Prostate gland (tissue), 2 donors: Measurements from ENCODE around the gene LDLR. TPM values are rescaled to one million over a fixed set of nuclear protein-coding genes. Genes with fewer than 3 reads are reported as not detected.
"Not testable (repeated sequence)": the region's sequence is repeated elsewhere in the genome, so short reads cannot be mapped to it uniquely, and the experiment has no call there.

Source experiments
- DNase-seq: peaks from one replicate; pipeline ENCODE4 v3.0.0-alpha.2; 2019; ENCODE audit warnings: low spot score
- H3K27ac ChIP-seq, 2 donors: fragments of 200-600 bp; sonication (generic); 2 replicates each; pipeline ENCODE4 v1.5.1; 2017 to 2019
- H3K27me3 ChIP-seq: fragments of 200-600 bp; sonication (generic); replicated peaks from 2 replicates; pipeline ENCODE4 v1.5.1; 2019; ENCODE audit not compliant: insufficient read depth
- H3K36me3 ChIP-seq, 2 donors: fragments of 200-600 bp; sonication (generic); 1 replicate in 1 of 2; 2 replicates in 1 of 2; pipeline versions ENCODE4 v1.5.1 to v1.8.1; 2017 to 2019
- H3K4me1 ChIP-seq: fragments of 200-600 bp; sonication (generic); replicated peaks from 2 replicates; pipeline ENCODE4 v1.5.1; 2019
- H3K4me3 ChIP-seq, 2 donors: fragments of 200-600 bp; sonication (generic); 2 replicates each; pipeline ENCODE4 v1.5.1; 2017 to 2019
- H3K9me3 ChIP-seq: fragments of 200-600 bp; sonication (generic); 2 replicates; pipeline ENCODE4 v1.5.1; 2017
- POLR2A ChIP-seq: fragments of 450-650 bp; IDR thresholded peaks from one replicate; pipeline ENCODE4 v1.6.1; 2016; ENCODE audit warnings: antibody characterized with exemption, mild to moderate bottlenecking
- POLR2AphosphoS5 ChIP-seq: sonication (generic); formaldehyde crosslinking; IDR thresholded peaks from one replicate; pipeline ENCODE4 v1.6.1; 2017; ENCODE audit warnings: antibody characterized with exemption
- WGBS: methylation state at CpG from one replicate; pipeline ENCODE4 v1.1.5; 2018; 5-methylcytosine and 5-hydroxymethylcytosine counted together
- intact Hi-C: fragments of 100-400 bp; cut with DNase I; formaldehyde crosslinking; loops from one replicate; pipeline ENCODE4 v1.14.2; 2022
- total RNA-seq, 2 donors: library from RNA; depleted of rRNA; stranded (reverse); fragments of >200 nt; gene quantifications; one replicate each; pipeline ENCODE4 v1.1.0, GENCODE V29; 2016
- TF ChIP-seq, protein P1 (sequence below), 4 experiments: fragments of 200-600 bp in 2 of 4; fragments of 450-650 bp in 2 of 4; sonication (generic) in 2 of 4; IDR thresholded peaks; 1 replicate in 3 of 4; 2 replicates in 1 of 4; pipeline ENCODE4 v1.5.1; 2016 to 2019; ENCODE audit warnings: antibody characterized with exemption in 4 of 4, mild to moderate bottlenecking in 2 of 4, moderate library complexity in 2 of 4

The LDLR gene
- total RNA-seq, 2 donors from 2014 or later, result 17.4 to 41.5 TPM

DNA sequence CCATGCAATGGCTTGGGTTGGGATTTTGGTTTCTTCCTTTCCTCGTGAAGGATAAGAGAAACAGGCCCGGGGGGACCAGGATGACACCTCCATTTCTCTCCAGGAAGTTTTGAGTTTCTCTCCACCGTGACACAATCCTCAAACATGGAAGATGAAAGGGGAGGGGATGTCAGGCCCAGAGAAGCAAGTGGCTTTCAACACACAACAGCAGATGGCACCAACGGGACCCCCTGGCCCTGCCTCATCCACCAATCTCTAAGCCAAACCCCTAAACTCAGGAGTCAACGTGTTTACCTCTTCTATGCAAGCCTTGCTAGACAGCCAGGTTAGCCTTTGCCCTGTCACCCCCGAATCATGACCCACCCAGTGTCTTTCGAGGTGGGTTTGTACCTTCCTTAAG is 42.2 kb downstream of the LDLR start:
- no peak for DNase-seq
- intact Hi-C loops, result loop anchor here (2.0 kb wide), 1 partner anchor 95 kb away; no protein-coding TSS in a partner anchor
- Histone ChIP-seq H3K27me3 (no peaks in the 10 kb centered on the region), H3K9me3 (no peaks in the 10 kb centered on the region), H3K36me3 (no peaks in the 10 kb centered on the region), H3K4me1 (no peaks in the 10 kb centered on the region), H3K27ac (peak overlapping the region in 1 of 2 donors; percentile 25), H3K4me3 (no peak overlapping the region)
- 66% methylated on average over 7 of the region's 7 CpGs for WGBS
- TF ChIP-seq, protein P1, sequence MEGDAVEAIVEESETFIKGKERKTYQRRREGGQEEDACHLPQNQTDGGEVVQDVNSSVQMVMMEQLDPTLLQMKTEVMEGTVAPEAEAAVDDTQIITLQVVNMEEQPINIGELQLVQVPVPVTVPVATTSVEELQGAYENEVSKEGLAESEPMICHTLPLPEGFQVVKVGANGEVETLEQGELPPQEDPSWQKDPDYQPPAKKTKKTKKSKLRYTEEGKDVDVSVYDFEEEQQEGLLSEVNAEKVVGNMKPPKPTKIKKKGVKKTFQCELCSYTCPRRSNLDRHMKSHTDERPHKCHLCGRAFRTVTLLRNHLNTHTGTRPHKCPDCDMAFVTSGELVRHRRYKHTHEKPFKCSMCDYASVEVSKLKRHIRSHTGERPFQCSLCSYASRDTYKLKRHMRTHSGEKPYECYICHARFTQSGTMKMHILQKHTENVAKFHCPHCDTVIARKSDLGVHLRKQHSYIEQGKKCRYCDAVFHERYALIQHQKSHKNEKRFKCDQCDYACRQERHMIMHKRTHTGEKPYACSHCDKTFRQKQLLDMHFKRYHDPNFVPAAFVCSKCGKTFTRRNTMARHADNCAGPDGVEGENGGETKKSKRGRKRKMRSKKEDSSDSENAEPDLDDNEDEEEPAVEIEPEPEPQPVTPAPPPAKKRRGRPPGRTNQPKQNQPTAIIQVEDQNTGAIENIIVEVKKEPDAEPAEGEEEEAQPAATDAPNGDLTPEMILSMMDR (IDR thresholded peaks at IDR 0.05), result no peak
- TF ChIP-seq POLR2AphosphoS5, result no peak
- no peak for TF ChIP-seq POLR2A

DNA sequence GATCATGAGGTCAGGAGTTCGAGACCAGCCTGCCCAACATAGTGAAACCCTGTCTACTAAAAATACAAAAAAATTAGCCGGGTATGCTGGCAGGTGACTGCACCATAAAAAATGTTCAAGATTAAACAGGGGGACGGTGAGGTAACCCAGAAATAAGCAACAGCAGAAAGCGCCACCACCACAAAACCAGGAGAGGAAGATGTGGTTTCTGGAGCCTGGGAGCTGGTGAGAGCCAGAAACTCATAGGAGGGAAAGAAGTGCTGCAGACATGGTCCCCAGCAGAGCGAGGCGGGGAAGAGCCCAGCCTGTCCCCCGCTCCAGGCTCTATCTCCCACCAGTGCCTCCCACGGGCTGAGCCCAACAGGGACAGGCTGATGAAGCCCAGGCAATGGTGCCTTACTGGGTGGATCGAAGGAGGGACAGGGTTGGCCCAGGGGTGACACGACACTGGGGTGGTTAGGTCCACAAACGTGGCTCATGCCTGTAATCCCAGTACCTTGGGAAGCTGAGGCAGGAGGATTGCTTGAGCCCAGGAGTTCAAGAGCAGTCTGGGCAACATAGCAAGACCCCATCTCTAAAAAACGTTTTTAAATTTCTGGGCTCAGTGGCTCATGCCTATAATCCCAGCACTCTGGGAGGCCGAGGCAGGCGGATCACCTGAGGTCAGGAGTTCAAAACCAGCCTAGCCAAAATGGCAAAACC is 47.3 kb downstream of the LDLR start:
- intact Hi-C loops, result loop anchor here (1.0 kb wide), 1 partner anchor 68 kb away; no protein-coding TSS in a partner anchor

DNA sequence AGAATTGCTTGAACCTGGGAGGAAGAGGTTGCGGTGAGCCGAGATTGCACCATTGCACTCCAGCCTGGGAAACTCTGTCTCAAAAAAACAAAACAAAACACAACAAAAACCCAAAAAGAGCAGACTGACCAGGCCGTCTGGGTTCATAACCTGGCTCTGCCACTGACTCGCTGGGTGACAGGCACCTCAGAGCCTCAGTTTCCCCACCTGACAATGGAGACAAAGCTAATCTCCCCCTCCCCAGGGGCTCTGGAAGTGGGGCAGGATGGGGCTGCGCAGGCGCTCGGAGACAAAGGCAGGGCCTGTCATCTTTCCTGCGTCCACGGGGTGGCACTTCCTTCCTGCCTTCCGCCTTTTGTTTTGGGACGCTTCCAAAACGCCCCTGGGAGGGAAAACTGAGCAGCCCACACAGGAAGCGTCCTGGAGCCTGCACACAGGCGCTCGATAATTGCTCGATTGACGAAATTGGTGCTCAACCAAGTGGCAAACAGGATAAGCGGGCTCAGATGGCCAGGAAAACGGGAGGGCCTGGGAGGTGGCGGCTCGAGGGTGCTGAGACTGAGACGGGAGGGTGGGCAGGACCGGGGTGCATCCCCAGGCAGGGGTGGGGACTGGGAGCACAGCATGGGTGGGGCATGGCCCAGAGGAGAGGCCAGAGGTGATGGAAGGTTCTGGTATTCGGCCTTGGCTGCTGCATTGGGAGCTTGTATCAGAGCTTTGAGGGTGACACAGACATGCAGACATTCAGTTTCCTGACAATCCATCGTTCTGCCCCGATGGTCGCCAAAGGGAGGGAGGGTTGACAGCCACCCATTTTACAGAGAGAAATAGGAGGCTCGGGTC is 48.5 kb downstream of the LDLR start:
- H3K4me1 ChIP-seq, result peaks cover 7% of the 10 kb centered on the region
- H3K9me3 ChIP-seq, result no peaks in the 10 kb centered on the region
- TF ChIP-seq POLR2A (no peak), POLR2AphosphoS5 (peak; percentile 66)
- TF ChIP-seq, protein P1 (IDR thresholded peaks at IDR 0.05), result peak; percentile 63 to 94 (median 88)
- intact Hi-C loops, result loop anchor here (1.0 kb wide), 1 partner anchor 67 kb away; no protein-coding TSS in a partner anchor
- WGBS, result 3% methylated on average over 28 of the region's 28 CpGs
- H3K27me3 ChIP-seq, result no peaks in the 10 kb centered on the region
- H3K36me3 ChIP-seq, result no peaks in the 10 kb centered on the region
- peak overlapping the region in 1 of 2 donors; percentile 18 for H3K4me3 ChIP-seq
- H3K27ac ChIP-seq, result peak overlapping the region; percentile 71 to 74
- peak; percentile 53 for DNase-seq

More for the DNA sequence above, 47.3 kb downstream of the LDLR start:
- 82% methylated on average over 14 of the region's 14 CpGs for WGBS
- Histone ChIP-seq H3K4me1 (no peaks in the 10 kb centered on the region), H3K4me3 (no peak overlapping the region), H3K36me3 (no peaks in the 10 kb centered on the region), H3K27ac (peak overlapping the region in 1 of 2 donors; percentile 74), H3K27me3 (no peaks in the 10 kb centered on the region), H3K9me3 (no peaks in the 10 kb centered on the region)
- DNase-seq, result no peak
- TF ChIP-seq POLR2A (no peak), POLR2AphosphoS5 (no peak)
- TF ChIP-seq, protein P1 (IDR thresholded peaks at IDR 0.05), result no peak

DNA sequence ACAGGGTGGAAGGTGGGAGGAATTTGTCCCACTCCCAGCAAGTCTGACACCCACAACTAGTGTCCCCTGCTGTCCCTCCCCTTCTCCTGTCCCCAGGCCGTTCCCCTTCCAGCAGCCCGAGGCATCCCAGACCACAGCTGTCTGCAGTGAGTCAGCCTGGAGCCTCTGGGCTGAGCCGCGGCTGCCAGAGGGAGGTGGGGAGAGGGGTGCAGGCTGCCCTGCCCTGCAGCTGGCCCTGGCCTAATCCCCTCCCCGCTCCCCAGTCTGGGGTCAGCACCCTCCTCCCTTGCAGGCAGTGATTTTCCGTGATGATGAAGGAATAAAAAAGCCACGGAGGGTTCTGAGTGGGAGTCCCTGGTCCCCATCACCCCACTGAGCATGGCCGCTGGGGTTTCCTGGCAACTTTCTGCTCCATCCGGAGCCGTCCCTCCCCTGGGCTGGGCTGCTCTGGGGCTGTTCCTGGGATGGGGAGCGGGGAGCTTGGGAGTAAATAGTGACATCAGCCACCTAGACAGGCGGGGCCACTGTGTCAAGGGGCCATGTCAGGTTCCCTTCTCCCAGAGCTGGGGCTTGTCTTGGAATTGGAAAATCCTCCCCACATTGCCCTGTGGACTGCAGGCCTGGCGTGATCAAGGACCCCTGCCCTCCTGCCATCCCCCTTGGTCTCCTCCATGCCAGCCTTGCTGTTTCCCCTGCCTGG is 49.5 kb downstream of the LDLR start:
- intact Hi-C loops, result no loop called here
- Histone ChIP-seq H3K9me3 (no peaks in the 10 kb centered on the region), H3K4me3 (no peak overlapping the region), H3K4me1 (peaks cover 13% of the 10 kb centered on the region), H3K36me3 (no peaks in the 10 kb centered on the region), H3K27me3 (no peaks in the 10 kb centered on the region), H3K27ac (peak overlapping the region; percentile 71 to 74)
- TF ChIP-seq POLR2A, result no peak
- no peak for TF ChIP-seq POLR2AphosphoS5
- TF ChIP-seq, protein P1 (IDR thresholded peaks at IDR 0.05), result no peak
- WGBS, result 31% methylated on average over 13 of the region's 13 CpGs
- no peak for DNase-seq

DNA sequence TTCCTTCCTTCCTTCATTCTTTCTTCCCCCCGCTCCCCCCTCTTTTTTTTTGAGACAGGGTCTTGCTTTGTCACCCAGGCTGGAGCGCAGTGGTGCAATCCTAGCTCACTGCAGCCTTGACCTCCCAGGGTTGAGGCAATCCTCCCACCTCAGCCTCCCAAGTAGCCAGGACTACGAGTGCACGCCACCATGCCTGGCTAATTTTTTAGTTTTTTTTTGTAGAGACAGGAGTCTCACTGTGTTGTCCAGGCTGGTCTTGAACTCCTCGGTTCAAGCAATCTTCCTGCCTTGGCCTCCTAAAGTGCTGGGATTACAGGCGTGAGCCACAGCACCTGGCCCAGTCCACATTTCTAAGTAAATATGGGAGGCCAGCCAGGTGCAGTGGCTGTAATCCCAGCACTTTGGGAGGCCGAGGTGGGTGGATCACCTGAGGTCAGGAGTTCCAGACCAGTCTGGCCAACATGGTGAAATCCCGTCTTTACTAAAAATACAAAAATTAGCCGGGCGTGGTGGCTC is 50.8 kb downstream of the LDLR start:
- H3K36me3 ChIP-seq, H3K27me3 ChIP-seq, H3K4me3 ChIP-seq, intact Hi-C loops, DNase-seq, H3K9me3 ChIP-seq: not testable (repeated sequence)
- WGBS, result 79% methylated on average over 10 of the region's 10 CpGs
- H3K27ac ChIP-seq, result peak overlapping the region; percentile 71 to 74
- peaks cover 13% of the 10 kb centered on the region for H3K4me1 ChIP-seq
